Stimulated activated naive CD8-positive, alpha-beta T cell treated with anti-CD3 and anti-CD28 coated beads, Interleukin-15, amount 100 ng/mL, for 72 hours (primary cell): ENCODE measurements around the gene TAGLN.

Experiments
- ATAC-seq: fragments of 150-1000 bp; cut with Tn5 transposase; 2 replicates; pipeline ENCODE4 v1.10.0; 2021; ENCODE audit warnings: mild to moderate bottlenecking, moderate library complexity
- DNase-seq, 2 donors: peaks; one replicate each; pipeline ENCODE4 v3.0.0; 2021 to 2022
- H3K27ac Mint-ChIP-seq, 2 donors: one replicate each; pipeline ENCODE4 v1.8.0; 2022; ENCODE audit warnings: mild to moderate bottlenecking in 2 of 2, mixed read lengths in 2 of 2, moderate library complexity in 2 of 2
- H3K27me3 Mint-ChIP-seq: one replicate; pipeline ENCODE4 v1.8.0; 2022; ENCODE audit warnings: mixed read lengths
- H3K4me1 Mint-ChIP-seq: one replicate; pipeline ENCODE4 v1.8.0; 2022; ENCODE audit warnings: mild to moderate bottlenecking, mixed read lengths
- H3K4me3 Mint-ChIP-seq, 2 donors: one replicate each; pipeline ENCODE4 v1.8.0; 2022; ENCODE audit warnings: mild to moderate bottlenecking in 2 of 2, mixed read lengths in 2 of 2, moderate library complexity in 1 of 2
- H3K9me3 Mint-ChIP-seq, 2 donors: one replicate each; pipeline ENCODE4 v1.8.0; 2022; ENCODE audit warnings: mixed read lengths in 2 of 2

TAGLN gene

GRCh38 chr11:117212697-117213355, 13.7 kb downstream of the TAGLN start:
- H3K4me1 Mint-ChIP-seq: no peaks in the 10 kb centered on the region
- no peak overlapping the region for H3K4me3 Mint-ChIP-seq
- ATAC-seq (no peak), DNase-seq (no peak)
- no peaks in the 10 kb centered on the region for H3K9me3 Mint-ChIP-seq
- H3K27ac Mint-ChIP-seq: no peak overlapping the region
- H3K27me3 Mint-ChIP-seq: no peaks in the 10 kb centered on the region

GRCh38 chr11:117214404-117215110, 15.4 kb downstream of the TAGLN start:
- Mint-ChIP-seq H3K27me3 (no peaks in the 10 kb centered on the region), H3K4me3 (no peak overlapping the region), H3K9me3 (no peaks in the 10 kb centered on the region), H3K27ac (peak overlapping the region in 1 of 2 donors; percentile 46), H3K4me1 (no peaks in the 10 kb centered on the region)
- no peak for ATAC-seq
- no peak for DNase-seq

- H3K27ac Mint-ChIP-seq: peak overlapping the region; percentile 30 to 66
- no peaks in the 10 kb centered on the region for H3K4me1 Mint-ChIP-seq
- DNase-seq (no peak), ATAC-seq (no peak)
- no peak overlapping the region for H3K4me3 Mint-ChIP-seq
- H3K27me3 Mint-ChIP-seq: no peaks in the 10 kb centered on the region
- H3K9me3 Mint-ChIP-seq: no peaks in the 10 kb centered on the region
Observed at GRCh38 chr11:117217141-117218084, 18.2 kb downstream of the TAGLN start.

GRCh38 chr11:117218133-117218915, 19.2 kb downstream of the TAGLN start:
- Mint-ChIP-seq H3K27ac (peak overlapping the region; percentile 30), H3K4me1 (no peaks in the 10 kb centered on the region), H3K9me3 (no peaks in the 10 kb centered on the region), H3K4me3 (no peak overlapping the region), H3K27me3 (no peaks in the 10 kb centered on the region)
- no peak for ATAC-seq
- DNase-seq: no peak

GRCh38 chr11:117219001-117219400, 19.8 kb downstream of the TAGLN start:
- Mint-ChIP-seq H3K27ac (no peak overlapping the region), H3K27me3 (no peaks in the 10 kb centered on the region), H3K4me1 (no peaks in the 10 kb centered on the region), H3K4me3 (no peak overlapping the region), H3K9me3 (no peaks in the 10 kb centered on the region)
- DNase-seq (no peak), ATAC-seq (no peak)

GRCh38 chr11:117219455-117219854, 20.3 kb downstream of the TAGLN start:
- Mint-ChIP-seq H3K4me1 (no peaks in the 10 kb centered on the region), H3K9me3 (no peaks in the 10 kb centered on the region), H3K27me3 (no peaks in the 10 kb centered on the region), H3K4me3 (no peak overlapping the region), H3K27ac (no peak overlapping the region)
- no peak for DNase-seq
- no peak for ATAC-seq

GRCh38 chr11:117219995-117220394, 20.8 kb downstream of the TAGLN start:
- Mint-ChIP-seq H3K27ac (no peak overlapping the region), H3K27me3 (no peaks in the 10 kb centered on the region), H3K4me1 (no peaks in the 10 kb centered on the region), H3K9me3 (no peaks in the 10 kb centered on the region), H3K4me3 (no peak overlapping the region)
- DNase-seq: no peak
- ATAC-seq: no peak

GRCh38 chr11:117220568-117220967, 21.4 kb downstream of the TAGLN start:
- no peak overlapping the region for H3K27ac Mint-ChIP-seq
- DNase-seq: no peak
- no peaks in the 10 kb centered on the region for H3K27me3 Mint-ChIP-seq
- no peaks in the 10 kb centered on the region for H3K4me1 Mint-ChIP-seq
- H3K9me3 Mint-ChIP-seq: no peaks in the 10 kb centered on the region
- no peak overlapping the region for H3K4me3 Mint-ChIP-seq
- no peak for ATAC-seq

- DNase-seq (no peak), ATAC-seq (no peak)
- Mint-ChIP-seq H3K27ac (peak overlapping the region in 1 of 2 donors; percentile 72), H3K27me3 (no peaks in the 10 kb centered on the region), H3K9me3 (no peaks in the 10 kb centered on the region), H3K4me3 (no peak overlapping the region), H3K4me1 (no peaks in the 10 kb centered on the region)
Observed at GRCh38 chr11:117220999-117221774, 22.0 kb downstream of the TAGLN start.

- no peak for ATAC-seq
Observed at GRCh38 chr11:117221775-117222517, 22.8 kb downstream of the TAGLN start.

GRCh38 chr11:117222991-117223740, 24.0 kb downstream of the TAGLN start:
- no peak overlapping the region for H3K4me3 Mint-ChIP-seq
- H3K9me3 Mint-ChIP-seq: no peaks in the 10 kb centered on the region
- ATAC-seq (no peak), DNase-seq (no peak)
- no peak overlapping the region for H3K27ac Mint-ChIP-seq
- H3K4me1 Mint-ChIP-seq: peaks cover 17% of the 10 kb centered on the region
- H3K27me3 Mint-ChIP-seq: no peaks in the 10 kb centered on the region

More at GRCh38 chr11:117221775-117222517, 22.8 kb downstream of the TAGLN start:
- Mint-ChIP-seq H3K4me1 (peaks cover 7% of the 10 kb centered on the region), H3K4me3 (no peak overlapping the region), H3K9me3 (no peaks in the 10 kb centered on the region), H3K27ac (peak overlapping the region in 1 of 2 donors; percentile 72), H3K27me3 (no peaks in the 10 kb centered on the region)
- DNase-seq: no peak

- Mint-ChIP-seq H3K4me3 (no peak overlapping the region), H3K27ac (peak overlapping the region in 1 of 2 donors; percentile 15), H3K4me1 (peaks cover 26% of the 10 kb centered on the region), H3K9me3 (no peaks in the 10 kb centered on the region), H3K27me3 (no peaks in the 10 kb centered on the region)
- no peak for ATAC-seq
- DNase-seq: no peak
Observed at GRCh38 chr11:117223741-117224689, 24.8 kb downstream of the TAGLN start.
